Measurements from ENCODE around the gene ROBO1. TPM values are rescaled to one million over a fixed set of nuclear protein-coding genes. Genes with fewer than 3 reads are reported as not detected.
A peak's percentile ranks its signal among the peaks of the same experiment; 100 is the strongest.

ROBO1 gene
- total RNA-seq, 1 donor from 2014 or later, result 20.8 TPM

DNA sequence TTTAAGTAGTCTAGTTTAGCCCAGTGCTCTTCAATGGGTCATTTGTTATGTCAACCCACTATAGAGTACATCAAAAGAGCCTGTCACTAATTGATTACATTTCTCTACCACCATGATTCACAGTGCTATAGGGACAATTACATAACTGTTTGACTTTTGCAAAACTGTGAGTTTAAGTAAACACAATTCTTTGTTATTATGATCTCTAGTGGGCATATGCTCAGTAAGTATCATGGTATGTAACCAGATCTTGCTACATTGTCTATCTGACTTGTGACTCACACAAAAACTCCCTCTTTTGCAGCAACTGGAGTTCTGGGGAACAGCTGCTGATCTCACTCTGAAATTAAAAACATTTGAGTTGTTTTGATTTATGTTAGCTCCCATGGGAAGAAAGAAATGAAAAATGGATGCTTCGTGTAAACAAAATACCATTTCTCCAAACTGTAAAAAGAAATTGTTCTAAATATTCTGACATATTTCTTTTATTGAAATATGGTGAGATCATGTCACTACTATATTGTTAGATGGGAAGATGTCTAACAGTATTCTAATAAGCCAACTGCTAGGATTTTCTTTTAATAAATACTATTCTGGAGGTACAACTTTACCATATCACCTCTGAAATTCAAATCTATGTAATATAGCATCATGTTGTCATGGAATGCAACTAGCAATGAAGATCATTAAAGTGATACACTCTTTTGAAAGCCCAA is 470.4 kb downstream of the ROBO1 start:
- FAIRE-seq (no peak), DNase-seq (ENCODE audit: low read depth) (peak; percentile 94)
- Histone ChIP-seq H3K36me3 (ENCODE audit: control insufficient read depth, insufficient read depth, low read length) (no peaks in the 10 kb centered on the region), H3K4me3 (ENCODE audit: low read depth, low read length) (no peak overlapping the region), H3K27me3 (ENCODE audit: control insufficient read depth, insufficient read depth, low read length) (no peaks in the 10 kb centered on the region)
- TF ChIP-seq CTCF (IDR thresholded peaks at IDR 0.05; ENCODE audit: insufficient read depth, low read length, severe bottlenecking), result no peak

- no peak for DNase-seq (ENCODE audit: low read depth)
- Histone ChIP-seq H3K36me3 (ENCODE audit: control insufficient read depth, insufficient read depth, low read length) (no peaks in the 10 kb centered on the region), H3K27me3 (ENCODE audit: control insufficient read depth, insufficient read depth, low read length) (no peaks in the 10 kb centered on the region), H3K4me3 (ENCODE audit: low read depth, low read length) (no peak overlapping the region)
- no peak for FAIRE-seq
- no peak for TF ChIP-seq CTCF (IDR thresholded peaks at IDR 0.05; ENCODE audit: insufficient read depth, low read length, severe bottlenecking)
Observed at GRCh38 chr3:79286882-79287281, 480.9 kb downstream of the ROBO1 start.

DNA sequence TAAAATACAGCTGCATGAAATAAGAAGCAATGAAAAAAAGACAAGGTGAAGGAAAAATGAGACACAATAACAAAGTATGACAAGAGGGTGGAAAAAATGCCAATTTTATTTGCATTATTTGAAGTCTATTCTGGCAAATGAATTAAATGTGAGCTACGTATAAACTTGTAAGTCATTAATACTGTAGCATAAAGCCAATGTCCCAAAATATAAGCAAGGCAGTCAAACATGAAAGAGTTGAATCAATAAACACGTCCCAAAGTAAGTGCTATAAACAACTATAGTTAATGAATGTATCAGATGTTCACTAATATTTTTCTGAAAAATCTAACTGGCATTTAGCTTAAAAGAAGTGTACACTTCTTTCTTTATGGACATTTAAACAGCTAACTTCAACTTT is 481.9 kb downstream of the ROBO1 start:
- no peak for TF ChIP-seq CTCF (IDR thresholded peaks at IDR 0.05; ENCODE audit: insufficient read depth, low read length, severe bottlenecking)
- no peaks in the 10 kb centered on the region for H3K27me3 ChIP-seq (ENCODE audit: control insufficient read depth, insufficient read depth, low read length)
- H3K4me3 ChIP-seq (ENCODE audit: low read depth, low read length), result no peak overlapping the region
- H3K36me3 ChIP-seq (ENCODE audit: control insufficient read depth, insufficient read depth, low read length), result no peaks in the 10 kb centered on the region
- FAIRE-seq, result no peak
- no peak for DNase-seq (ENCODE audit: low read depth)

DNA sequence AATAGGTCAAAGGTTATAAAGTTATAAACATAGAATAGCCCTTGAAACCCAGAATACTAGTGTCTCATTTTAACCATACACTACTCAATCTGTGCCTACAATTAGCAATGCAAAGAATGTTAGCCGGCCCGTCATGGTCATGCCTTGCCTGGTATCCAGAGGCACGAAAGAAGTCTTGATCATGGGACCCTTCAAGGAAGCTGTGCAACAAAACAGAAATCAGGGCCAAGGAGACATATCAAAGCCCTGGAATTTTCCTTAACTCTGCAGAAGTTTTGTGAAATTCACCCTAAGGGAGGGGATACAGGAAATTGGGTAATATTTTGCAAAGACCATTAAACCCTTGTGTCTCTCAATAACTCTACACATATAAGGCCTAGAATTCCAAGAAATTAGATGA is 482.4 kb downstream of the ROBO1 start:
- H3K27me3 ChIP-seq (ENCODE audit: control insufficient read depth, insufficient read depth, low read length), result no peaks in the 10 kb centered on the region
- no peak for TF ChIP-seq CTCF (IDR thresholded peaks at IDR 0.05; ENCODE audit: insufficient read depth, low read length, severe bottlenecking)
- DNase-seq (ENCODE audit: low read depth) (no peak), FAIRE-seq (no peak)
- H3K4me3 ChIP-seq (ENCODE audit: low read depth, low read length), result no peak overlapping the region
- no peaks in the 10 kb centered on the region for H3K36me3 ChIP-seq (ENCODE audit: control insufficient read depth, insufficient read depth, low read length)

DNA sequence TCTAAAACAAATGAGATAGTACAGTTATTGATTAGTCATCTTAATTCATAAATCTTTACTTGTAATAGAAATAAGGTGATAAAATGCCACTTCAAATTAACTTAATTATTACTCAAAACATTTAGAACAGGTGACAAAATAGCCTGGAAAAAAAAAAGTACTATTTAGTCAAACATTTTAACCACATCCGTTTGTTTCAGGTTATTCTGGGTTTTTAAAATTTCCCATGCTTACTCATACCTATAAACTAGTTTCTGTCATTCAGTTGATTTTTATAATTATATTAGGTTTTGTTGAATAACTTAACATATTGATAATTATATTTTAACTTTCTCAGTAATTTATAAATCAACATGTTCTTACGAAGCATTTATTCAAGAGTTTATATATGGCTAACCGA is 483.0 kb downstream of the ROBO1 start:
- Histone ChIP-seq H3K36me3 (ENCODE audit: control insufficient read depth, insufficient read depth, low read length) (no peaks in the 10 kb centered on the region), H3K4me3 (ENCODE audit: low read depth, low read length) (no peak overlapping the region), H3K27me3 (ENCODE audit: control insufficient read depth, insufficient read depth, low read length) (no peaks in the 10 kb centered on the region)
- no peak for DNase-seq (ENCODE audit: low read depth)
- no peak for FAIRE-seq
- TF ChIP-seq CTCF (IDR thresholded peaks at IDR 0.05; ENCODE audit: insufficient read depth, low read length, severe bottlenecking), result no peak

DNA sequence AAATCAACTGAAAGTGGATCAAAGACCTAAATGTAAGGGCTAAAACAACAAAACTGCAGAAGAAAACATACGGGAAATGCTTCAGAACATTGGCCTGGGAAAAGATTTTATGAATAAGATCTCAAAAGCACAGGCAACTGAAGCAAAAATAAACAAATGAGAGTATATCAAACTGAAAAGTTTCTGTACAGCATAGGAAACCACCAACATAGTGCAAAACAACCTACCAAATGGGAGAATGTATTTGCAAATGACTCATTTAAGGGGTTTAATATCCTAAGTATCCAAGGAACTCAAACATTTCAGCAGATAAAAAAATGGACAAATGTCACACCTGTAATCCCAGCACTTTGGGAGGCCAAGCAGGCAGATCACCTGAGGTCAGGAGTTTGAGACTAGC is 489.1 kb downstream of the ROBO1 start:
- TF ChIP-seq CTCF (IDR thresholded peaks at IDR 0.05; ENCODE audit: insufficient read depth, low read length, severe bottlenecking), result no peak
- DNase-seq (ENCODE audit: low read depth) (no peak), FAIRE-seq (no peak)
- no peaks in the 10 kb centered on the region for H3K36me3 ChIP-seq (ENCODE audit: control insufficient read depth, insufficient read depth, low read length)
- H3K27me3 ChIP-seq (ENCODE audit: control insufficient read depth, insufficient read depth, low read length), result no peaks in the 10 kb centered on the region
- H3K4me3 ChIP-seq (ENCODE audit: low read depth, low read length), result no peak overlapping the region

Measured in bronchial epithelial cell (primary cell).